GM23338 (cell line): ENCODE data around the gene PIM1. TPM values are rescaled to one million over a fixed set of nuclear protein-coding genes. Genes with fewer than 3 reads are reported as not detected.

Experiments used
- ATAC-seq: fragments of 200-7000 bp; cut with Tn5 transposase; 3 replicates; pipeline ENCODE4 v1.9.1; 2020
- DNase-seq: peaks from one replicate; pipeline ENCODE4 v3.0.0-alpha.2; 2015; ENCODE audit warnings: low spot score
- H2AFZ ChIP-seq: fragments of 200-600 bp; sonication (generic); 2 replicates; pipeline ENCODE4 v1.8.0; 2016; ENCODE audit warnings: antibody characterized with exemption, mild to moderate bottlenecking, moderate library complexity
- H3F3A ChIP-seq: fragments of 200-600 bp; sonication (generic); replicated peaks from 2 replicates; pipeline ENCODE4 v1.8.0; 2017; ENCODE audit warnings: antibody characterized with exemption, mixed run types, low read depth
- H3K27ac ChIP-seq: fragments of 200-600 bp; sonication (generic); 2 replicates; pipeline ENCODE4 v1.6.1; 2016; ENCODE audit warnings: low read depth
- H3K27me3 ChIP-seq: fragments of 200-600 bp; sonication (generic); 2 replicates; pipeline ENCODE4 v1.8.0; 2016; ENCODE audit warnings: mild to moderate bottlenecking, mixed run types, moderate library complexity; ENCODE audit not compliant: insufficient read depth
- H3K36me3 ChIP-seq: fragments of 200-600 bp; sonication (generic); 2 replicates; pipeline ENCODE4 v1.8.0; 2016; ENCODE audit warnings: mild to moderate bottlenecking; ENCODE audit not compliant: insufficient read depth
- H3K4me1 ChIP-seq: fragments of 200-600 bp; sonication (generic); 2 replicates; pipeline ENCODE4 v1.8.0; 2016; ENCODE audit warnings: mild to moderate bottlenecking, moderate library complexity; ENCODE audit not compliant: insufficient read depth
- H3K4me2 ChIP-seq: fragments of 200-600 bp; sonication (generic); 2 replicates; pipeline ENCODE4 v1.7.1; 2017; ENCODE audit warnings: mixed run types
- H3K4me3 ChIP-seq: fragments of 200-600 bp; sonication (generic); 2 replicates; pipeline ENCODE4 v1.6.1; 2016; ENCODE audit warnings: mixed run types
- H3K79me2 ChIP-seq: fragments of 200-600 bp; sonication (generic); replicated peaks from 2 replicates; pipeline ENCODE4 v1.8.0; 2017; ENCODE audit warnings: mild to moderate bottlenecking; ENCODE audit not compliant: insufficient read depth
- H3K9me2 ChIP-seq: fragments of 200-600 bp; sonication (generic); 2 replicates; pipeline ENCODE4 v1.8.0; 2017; ENCODE audit not compliant: insufficient read depth
- H4K20me1 ChIP-seq: fragments of 200-600 bp; sonication (generic); replicated peaks from 2 replicates; pipeline ENCODE4 v1.8.0; 2017; ENCODE audit warnings: mild to moderate bottlenecking; ENCODE audit not compliant: insufficient read depth
- H3K27ac Mint-ChIP-seq: 2 replicates; pipeline ENCODE4 v1.8.0; 2020; ENCODE audit warnings: inconsistent platforms, mild to moderate bottlenecking, moderate library complexity, mixed read lengths
- H3K27me3 Mint-ChIP-seq: 3 replicates; pipeline ENCODE4 v1.8.0; 2022; ENCODE audit warnings: low read depth, mild to moderate bottlenecking, moderate library complexity, mixed read lengths, inconsistent platforms; ENCODE audit not compliant: insufficient read depth, poor library complexity
- H3K36me3 Mint-ChIP-seq: 3 replicates; pipeline ENCODE4 v1.8.0; 2021; ENCODE audit warnings: low read depth, mild to moderate bottlenecking, inconsistent platforms, moderate library complexity, mixed read lengths
- H3K4me1 Mint-ChIP-seq: 3 replicates; pipeline ENCODE4 v1.8.0; 2020; ENCODE audit warnings: mild to moderate bottlenecking, inconsistent platforms, mixed read lengths
- H3K4me3 Mint-ChIP-seq: 3 replicates; pipeline ENCODE4 v1.8.0; 2021; ENCODE audit warnings: moderate library complexity, mild to moderate bottlenecking, inconsistent platforms, mixed read lengths
- H3K9me3 Mint-ChIP-seq: 3 replicates; pipeline ENCODE4 v1.8.0; 2020; ENCODE audit warnings: moderate library complexity, mild to moderate bottlenecking, inconsistent platforms, mixed read lengths
- JUNB ChIP-seq: IDR thresholded peaks from one replicate; pipeline ENCODE4 v1.6.1; 2016; ENCODE audit warnings: antibody characterized with exemption; ENCODE audit not compliant: unreplicated experiment
- STAT1 ChIP-seq: IDR thresholded peaks from one replicate; pipeline ENCODE4 v1.6.1; 2016; ENCODE audit warnings: antibody characterized with exemption; ENCODE audit not compliant: unreplicated experiment
- ZNF114 ChIP-seq: fragments of 250-450 bp; sonication (Bioruptor Pico); IDR thresholded peaks from 2 replicates; pipeline ENCODE4 v1.5.0; 2020; ENCODE audit warnings: mild to moderate bottlenecking, moderate library complexity
- ZNF331 ChIP-seq: fragments of 250-450 bp; sonication (Bioruptor Pico); IDR thresholded peaks from 2 replicates; pipeline ENCODE4 v1.5.0; 2020; ENCODE audit warnings: low read depth, mild to moderate bottlenecking, moderate library complexity
- ZNF462 ChIP-seq: fragments of 250-450 bp; sonication (Bioruptor Pico); IDR thresholded peaks from 2 replicates; pipeline ENCODE4 v1.5.0; 2020; ENCODE audit warnings: mild to moderate bottlenecking, moderate library complexity
- polyA plus RNA-seq: library from polyadenylated mRNA; unstranded; fragments of >200 nt; fragmentation: Nextera tagmentation; extraction: Ambion mirVana; gene quantifications from 2 replicates; pipeline ENCODE4 v1.2.1, GENCODE V29; 2016
- total RNA-seq: library from RNA; depleted of rRNA; stranded (reverse); fragments of >200 nt; shearing (Covaris generic); gene quantifications from 2 replicates; pipeline ENCODE4 v1.2.3, GENCODE V29; 2014
- TF ChIP-seq, protein P1 (sequence below), 2 experiments: fragments of 200-600 bp in 1 of 2; sonication (generic) in 1 of 2; conservative IDR thresholded peaks; 2 replicates each; pipeline versions ENCODE4 v1.5.1 to v1.6.1; 2016 to 2017; ENCODE audit warnings: antibody characterized with exemption in 2 of 2, low read depth in 2 of 2, mild to moderate bottlenecking in 2 of 2, moderate library complexity in 1 of 2

PIM1 gene
- total and polyA plus RNA-seq, 2 experiments from 2014 or later = 46.0 to 74.2 TPM

GRCh38 chr6:37126961-37127616 lies 42.9 kb upstream of the PIM1 start:
- peaks cover 66% of the 10 kb centered on the region for H3K79me2 ChIP-seq
- peaks cover 42% of the 10 kb centered on the region for H3K36me3 Mint-ChIP-seq
- peak overlapping the region; percentile 95 for H3K27ac ChIP-seq
- peaks cover 24% of the 10 kb centered on the region for H3F3A ChIP-seq
- H3K4me3 Mint-ChIP-seq = peak overlapping the region; percentile 66
- H4K20me1 ChIP-seq = peaks cover 6% of the 10 kb centered on the region; the same call in 1 of the 2 replicates
- no peaks in the 10 kb centered on the region for H3K9me3 Mint-ChIP-seq
- DNase-seq (peak; percentile 47), ATAC-seq (no peak)
- H3K27me3 Mint-ChIP-seq = peaks cover 15% of the 10 kb centered on the region
- peak overlapping the region; percentile 44 for H3K4me3 ChIP-seq
- TF ChIP-seq ZNF462 = no peak
- TF ChIP-seq ZNF114 = no peak
- TF ChIP-seq, protein P1, sequence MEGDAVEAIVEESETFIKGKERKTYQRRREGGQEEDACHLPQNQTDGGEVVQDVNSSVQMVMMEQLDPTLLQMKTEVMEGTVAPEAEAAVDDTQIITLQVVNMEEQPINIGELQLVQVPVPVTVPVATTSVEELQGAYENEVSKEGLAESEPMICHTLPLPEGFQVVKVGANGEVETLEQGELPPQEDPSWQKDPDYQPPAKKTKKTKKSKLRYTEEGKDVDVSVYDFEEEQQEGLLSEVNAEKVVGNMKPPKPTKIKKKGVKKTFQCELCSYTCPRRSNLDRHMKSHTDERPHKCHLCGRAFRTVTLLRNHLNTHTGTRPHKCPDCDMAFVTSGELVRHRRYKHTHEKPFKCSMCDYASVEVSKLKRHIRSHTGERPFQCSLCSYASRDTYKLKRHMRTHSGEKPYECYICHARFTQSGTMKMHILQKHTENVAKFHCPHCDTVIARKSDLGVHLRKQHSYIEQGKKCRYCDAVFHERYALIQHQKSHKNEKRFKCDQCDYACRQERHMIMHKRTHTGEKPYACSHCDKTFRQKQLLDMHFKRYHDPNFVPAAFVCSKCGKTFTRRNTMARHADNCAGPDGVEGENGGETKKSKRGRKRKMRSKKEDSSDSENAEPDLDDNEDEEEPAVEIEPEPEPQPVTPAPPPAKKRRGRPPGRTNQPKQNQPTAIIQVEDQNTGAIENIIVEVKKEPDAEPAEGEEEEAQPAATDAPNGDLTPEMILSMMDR (conservative IDR thresholded peaks at IDR 0.05; ENCODE audit: low read depth in 2 of 2) = no peak
- TF ChIP-seq STAT1 = no peak
- no peak for TF ChIP-seq JUNB
- TF ChIP-seq ZNF331 (CRISPR knock-in tag) = no peak
- H3K4me1 ChIP-seq = peaks cover 64% of the 10 kb centered on the region
- peaks cover 6% of the 10 kb centered on the region for H3K36me3 ChIP-seq
- H2AFZ ChIP-seq = no peak overlapping the region
- H3K4me2 ChIP-seq = peak overlapping the region; percentile 35
- H3K27me3 ChIP-seq = no peaks in the 10 kb centered on the region
- H3K27ac Mint-ChIP-seq = peak overlapping the region; percentile 86
- no peaks in the 10 kb centered on the region for H3K9me2 ChIP-seq
- peaks cover 69% of the 10 kb centered on the region for H3K4me1 Mint-ChIP-seq
